ENCODE data around the gene IL4I1. TPM values are rescaled to one million over a fixed set of nuclear protein-coding genes. Genes with fewer than 3 reads are reported as not detected.
A peak's percentile ranks its signal among the peaks of the same experiment; 100 is the strongest.

IL4I1 gene
- total RNA-seq, 4 donors from 2014 or later: 0.34 to 0.50 TPM; not detected in 2

- WGBS: 38% methylated on average over 12 of the region's 12 CpGs
- H3K27me3 ChIP-seq: no peaks in the 10 kb centered on the region
- peak overlapping the region; percentile 96 to 100 (median 98) for H3K27ac ChIP-seq (replicated peaks in 1 of 4)
- intact Hi-C loops (cut with DNase I): loop anchor here (5.0 kb wide), 1 partner anchor 33 kb away; the partner anchor contains the start of gene MED25
- H3K4me3 ChIP-seq: peak overlapping the region; percentile 84 to 97 (median 86)
- TF ChIP-seq POLR2AphosphoS5 (IDR thresholded peaks at IDR 0.05) (no peak), CTCF (IDR thresholded peaks at IDR 0.05) (no peak), EP300 (IDR thresholded peaks at IDR 0.05) (no peak), POLR2A (IDR thresholded peaks at IDR 0.05; ENCODE audit: low read depth) (no peak)
- no peak for DNase-seq (ENCODE audit: extremely low spot score)
- no peaks in the 10 kb centered on the region for H3K9me3 ChIP-seq
- H3K36me3 ChIP-seq: peaks cover 4 to 11% (median 10%) of the 10 kb centered on the region in 4 donors
- H3K4me1 ChIP-seq: peaks cover 27 to 44% (median 39%) of the 10 kb centered on the region in 4 donors
Observed at GRCh38 chr19:49850221-49850486, 46.5 kb downstream of the IL4I1 start.

GRCh38 chr19:49849433-49850220 is 47.1 kb downstream of the IL4I1 start:
- Histone ChIP-seq H3K27me3 (no peaks in the 10 kb centered on the region), H3K4me3 (peak overlapping the region; percentile 84 to 97 (median 86)), H3K9me3 (no peaks in the 10 kb centered on the region), H3K36me3 (peaks cover 0 to 6% (median 5%) of the 10 kb centered on the region in 4 donors), H3K27ac (replicated peaks in 1 of 4) (peak overlapping the region; percentile 96 to 100 (median 98)), H3K4me1 (peaks cover 27 to 42% (median 36%) of the 10 kb centered on the region in 4 donors)
- DNase-seq (ENCODE audit: extremely low spot score): no peak
- TF ChIP-seq POLR2AphosphoS5 (IDR thresholded peaks at IDR 0.05) (no peak), CTCF (IDR thresholded peaks at IDR 0.05) (no peak), EP300 (IDR thresholded peaks at IDR 0.05) (no peak), POLR2A (IDR thresholded peaks at IDR 0.05; ENCODE audit: low read depth) (no peak)
- 89% methylated on average over 13 of the region's 15 CpGs for WGBS
- intact Hi-C loops (cut with DNase I): loop anchor here (5.0 kb wide), 1 partner anchor 32 kb away; the partner anchor contains the start of gene MED25

GRCh38 chr19:49848938-49849337 is 47.7 kb downstream of the IL4I1 start:
- intact Hi-C loops (cut with DNase I): no loop called here
- WGBS: 94% methylated on average over 3 of the region's 3 CpGs
- H3K36me3 ChIP-seq: no peaks in the 10 kb centered on the region
- peaks cover 27 to 35% (median 30%) of the 10 kb centered on the region in 4 donors for H3K4me1 ChIP-seq
- H3K9me3 ChIP-seq: no peaks in the 10 kb centered on the region
- no peak overlapping the region for H3K4me3 ChIP-seq
- no peak overlapping the region for H3K27ac ChIP-seq (replicated peaks in 1 of 4)
- no peaks in the 10 kb centered on the region for H3K27me3 ChIP-seq
- TF ChIP-seq POLR2A (IDR thresholded peaks at IDR 0.05; ENCODE audit: low read depth) (no peak), POLR2AphosphoS5 (IDR thresholded peaks at IDR 0.05) (no peak), CTCF (IDR thresholded peaks at IDR 0.05) (no peak), EP300 (IDR thresholded peaks at IDR 0.05) (no peak)
- no peak for DNase-seq (ENCODE audit: extremely low spot score)

- H3K9me3 ChIP-seq: no peaks in the 10 kb centered on the region
- TF ChIP-seq POLR2AphosphoS5 (IDR thresholded peaks at IDR 0.05) (no peak), POLR2A (IDR thresholded peaks at IDR 0.05; ENCODE audit: low read depth) (no peak), EP300 (IDR thresholded peaks at IDR 0.05) (no peak), CTCF (IDR thresholded peaks at IDR 0.05) (no peak)
- no peak overlapping the region for H3K27ac ChIP-seq (replicated peaks in 1 of 4)
- DNase-seq (ENCODE audit: extremely low spot score): no peak
- H3K36me3 ChIP-seq: no peaks in the 10 kb centered on the region
- intact Hi-C loops (cut with DNase I): no loop called here
- H3K27me3 ChIP-seq: no peaks in the 10 kb centered on the region
- WGBS: 86% methylated on average over 10 of the region's 10 CpGs
- peaks cover 19 to 26% (median 21%) of the 10 kb centered on the region in 4 donors for H3K4me1 ChIP-seq
- no peak overlapping the region for H3K4me3 ChIP-seq
Observed at GRCh38 chr19:49847731-49848696, 48.7 kb downstream of the IL4I1 start.

All from esophagus muscularis mucosa (tissue), 4 donors.